Esophagus muscularis mucosa (tissue), 4 donors: ENCODE measurements around the gene ARHGEF38. TPM values are rescaled to one million over a fixed set of nuclear protein-coding genes. Genes with fewer than 3 reads are reported as not detected.

Source experiments
- DNase-seq: peaks from one replicate; pipeline ENCODE4 v3.0.0-alpha.2; 2017; ENCODE audit errors: extremely low spot score
- H3K27ac ChIP-seq, 4 donors: fragments of 200-600 bp; sonication (generic); replicated peaks in 1 of 4; 1 replicate in 3 of 4; 2 replicates in 1 of 4; pipeline ENCODE4 v1.5.1; 2016 to 2019; ENCODE audit warnings: mild to moderate bottlenecking in 1 of 4
- H3K27me3 ChIP-seq, 4 donors: fragments of 200-600 bp; sonication (generic); one replicate each; pipeline versions ENCODE4 v1.5.1 to v1.6.0; 2016 to 2019
- H3K36me3 ChIP-seq, 4 donors: fragments of 200-600 bp; sonication (generic); one replicate each; pipeline ENCODE4 v1.5.1; 2016 to 2019
- H3K4me1 ChIP-seq, 4 donors: fragments of 200-600 bp; sonication (generic); one replicate each; pipeline ENCODE4 v1.5.1; 2016 to 2019
- H3K4me3 ChIP-seq, 4 donors: fragments of 200-600 bp; sonication (generic); 1 replicate in 2 of 4; 2 replicates in 2 of 4; pipeline ENCODE4 v1.5.1; 2016 to 2019; ENCODE audit warnings: mild to moderate bottlenecking in 4 of 4, moderate library complexity in 1 of 4
- H3K9me3 ChIP-seq, 4 donors: fragments of 200-600 bp; sonication (generic); 1 replicate in 3 of 4; 2 replicates in 1 of 4; pipeline ENCODE4 v1.5.1; 2016 to 2019
- CTCF ChIP-seq, 3 experiments: fragments of 200-600 bp in 2 of 3; fragments of 450-650 bp in 1 of 3; sonication (generic) in 2 of 3; IDR thresholded peaks; one replicate each; pipeline ENCODE4 v1.5.1; 2017 to 2019; ENCODE audit warnings: antibody characterized with exemption in 3 of 3, mild to moderate bottlenecking in 2 of 3, moderate library complexity in 1 of 3
- EP300 ChIP-seq: sonication (generic); formaldehyde crosslinking; IDR thresholded peaks from one replicate; pipeline ENCODE4 v1.6.1; 2017; ENCODE audit warnings: antibody characterized with exemption
- POLR2A ChIP-seq: fragments of 450-650 bp; IDR thresholded peaks from one replicate; pipeline ENCODE4 v1.6.1; 2017; ENCODE audit warnings: antibody characterized with exemption, moderate library complexity, mild to moderate bottlenecking, low read depth
- POLR2AphosphoS5 ChIP-seq, 2 donors: sonication (generic); formaldehyde crosslinking; IDR thresholded peaks; one replicate each; pipeline ENCODE4 v1.6.1; 2017; ENCODE audit warnings: antibody characterized with exemption in 2 of 2
- WGBS: methylation state at CpG from one replicate; pipeline ENCODE4 v1.1.5; 2018; 5-methylcytosine and 5-hydroxymethylcytosine counted together
- intact Hi-C: fragments of 100-400 bp; cut with DNase I; formaldehyde crosslinking; loops from one replicate; pipeline ENCODE4 v1.15.1; 2023
- total RNA-seq, 4 donors: library from RNA; depleted of rRNA; stranded (reverse); fragments of >200 nt; gene quantifications; one replicate each; pipeline versions ENCODE4 v1.1.0 to v1.2.1, GENCODE V29; 2016

The ARHGEF38 gene
- total RNA-seq, 4 donors from 2014 or later, result 0.29 TPM; not detected in 3

- Histone ChIP-seq H3K27ac (no peak overlapping the region), H3K4me1 (peaks cover 16 to 43% (median 28%) of the 10 kb centered on the region in 4 donors), H3K4me3 (peak overlapping the region in 1 of 4 donors; percentile 92), H3K9me3 (no peaks in the 10 kb centered on the region), H3K36me3 (no peaks in the 10 kb centered on the region), H3K27me3 (no peaks in the 10 kb centered on the region)
- WGBS, result 70% methylated on average over 16 of the region's 16 CpGs
- TF ChIP-seq POLR2AphosphoS5 (IDR thresholded peaks at IDR 0.05) (no peak), CTCF (IDR thresholded peaks at IDR 0.05) (no peak), POLR2A (no peak), EP300 (no peak)
- no peak for DNase-seq
- intact Hi-C loops, result no loop called here
These were observed 157.7 kb downstream of the ARHGEF38 start for GRCh38 chr4:105710012-105710600.

GRCh38 chr4:105710678-105711077 is 158.3 kb downstream of the ARHGEF38 start:
- DNase-seq, result no peak
- no peaks in the 10 kb centered on the region for H3K36me3 ChIP-seq
- 78% methylated on average over 6 of the region's 6 CpGs for WGBS
- H3K27me3 ChIP-seq, result no peaks in the 10 kb centered on the region
- intact Hi-C loops, result no loop called here
- no peak overlapping the region for H3K27ac ChIP-seq
- H3K4me1 ChIP-seq, result peaks cover 16 to 41% (median 28%) of the 10 kb centered on the region in 4 donors
- TF ChIP-seq EP300 (no peak), POLR2AphosphoS5 (IDR thresholded peaks at IDR 0.05) (no peak), POLR2A (no peak), CTCF (IDR thresholded peaks at IDR 0.05) (no peak)
- no peak overlapping the region for H3K4me3 ChIP-seq
- H3K9me3 ChIP-seq, result no peaks in the 10 kb centered on the region

- WGBS, result 83% methylated on average over 2 of the region's 2 CpGs
- Histone ChIP-seq H3K9me3 (no peaks in the 10 kb centered on the region), H3K27me3 (no peaks in the 10 kb centered on the region), H3K27ac (no peak overlapping the region), H3K4me3 (no peak overlapping the region), H3K36me3 (no peaks in the 10 kb centered on the region), H3K4me1 (peaks cover 8 to 23% (median 14%) of the 10 kb centered on the region in 4 donors)
- TF ChIP-seq EP300, result no peak
- no peak for TF ChIP-seq POLR2AphosphoS5 (IDR thresholded peaks at IDR 0.05)
- no peak for TF ChIP-seq CTCF (IDR thresholded peaks at IDR 0.05)
- no peak for TF ChIP-seq POLR2A
- DNase-seq, result no peak
- intact Hi-C loops, result no loop called here
These were observed 160.3 kb downstream of the ARHGEF38 start for GRCh38 chr4:105712766-105713165.

- H3K9me3 ChIP-seq, result no peaks in the 10 kb centered on the region
- H3K36me3 ChIP-seq, result peaks cover 0 to 6% (median 2%) of the 10 kb centered on the region in 4 donors
- DNase-seq, result no peak
- 69% methylated on average over 5 of the region's 5 CpGs for WGBS
- H3K27me3 ChIP-seq, result no peaks in the 10 kb centered on the region
- TF ChIP-seq EP300 (no peak), POLR2AphosphoS5 (IDR thresholded peaks at IDR 0.05) (no peak), POLR2A (no peak), CTCF (IDR thresholded peaks at IDR 0.05) (no peak)
- intact Hi-C loops, result no loop called here
- H3K27ac ChIP-seq, result no peak overlapping the region
- H3K4me3 ChIP-seq, result peak overlapping the region in 1 of 4 donors; percentile 24
- peaks cover 7 to 19% (median 12%) of the 10 kb centered on the region in 4 donors for H3K4me1 ChIP-seq
These were observed 161.7 kb downstream of the ARHGEF38 start for GRCh38 chr4:105714071-105714521.

GRCh38 chr4:105714932-105715331 is 162.5 kb downstream of the ARHGEF38 start:
- Histone ChIP-seq H3K36me3 (peaks cover 0 to 14% (median 5%) of the 10 kb centered on the region in 4 donors), H3K4me1 (peaks cover 0 to 10% (median 4%) of the 10 kb centered on the region in 4 donors), H3K27ac (no peak overlapping the region), H3K27me3 (no peaks in the 10 kb centered on the region), H3K4me3 (no peak overlapping the region), H3K9me3 (no peaks in the 10 kb centered on the region)
- intact Hi-C loops, result no loop called here
- TF ChIP-seq POLR2AphosphoS5 (IDR thresholded peaks at IDR 0.05) (no peak), EP300 (no peak), POLR2A (no peak), CTCF (IDR thresholded peaks at IDR 0.05) (no peak)
- 62% methylated on average over 1 of the region's 1 CpG for WGBS
- no peak for DNase-seq
